Fibroblast of lung (primary cell): ENCODE measurements around the gene PDLIM7.

Source experiments
- CTCF ChIP-seq, 2 donors: IDR thresholded peaks in 1 of 2; conservative IDR thresholded peaks in 1 of 2; 1 replicate in 1 of 2; 2 replicates in 1 of 2; pipeline ENCODE4 v1.5.1; 2011 to 2012; ENCODE audit warnings: low read length in 2 of 2, control low read depth in 1 of 2, inconsistent platforms in 1 of 2, low read depth in 1 of 2, mild to moderate bottlenecking in 1 of 2
- EZH2 ChIP-seq: IDR thresholded peaks from 2 replicates; pipeline ENCODE4 v1.5.1; 2012; ENCODE audit warnings: low read length, control low read depth, mild to moderate bottlenecking; ENCODE audit errors: missing control alignments

DNA sequence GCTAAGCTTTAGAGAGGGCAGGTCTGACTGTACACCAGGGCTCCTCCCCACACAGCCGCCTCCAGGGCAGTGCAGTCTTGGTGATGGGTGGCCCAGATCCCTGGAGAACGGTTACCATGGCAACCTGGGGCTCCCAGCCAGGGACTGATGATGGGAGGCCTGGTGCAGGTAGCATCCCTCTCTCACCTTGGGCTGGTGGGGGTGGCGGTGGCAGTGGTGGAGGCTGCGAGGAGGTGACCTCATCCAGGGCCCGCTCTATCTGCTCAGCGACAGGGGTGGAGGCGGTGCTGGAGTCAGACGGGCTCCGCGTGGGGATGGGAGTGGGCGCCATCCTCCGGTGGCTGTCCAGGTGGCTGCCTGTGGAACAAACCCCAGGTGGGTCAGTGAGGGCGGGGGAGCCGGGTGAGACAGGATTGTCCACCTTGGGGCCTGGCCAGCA is 38.5 kb downstream of the PDLIM7 start:
- no peak for TF ChIP-seq CTCF (conservative IDR thresholded peaks at IDR 0.05 in 1 of 2, IDR thresholded peaks at IDR 0.05 in 1 of 2; ENCODE audit: low read depth in 1 of 2, low read length in 2 of 2)
- no peak for TF ChIP-seq EZH2
